Activated naive CD4-positive, alpha-beta T cell treated with anti-CD3 and anti-CD28 coated beads, Interleukin-2, amount 50 U/mL, for 24 hours (primary cell): ENCODE measurements around the gene MYO7A.

Source experiments
- H3K27ac Mint-ChIP-seq: one replicate; pipeline ENCODE4 v1.8.0; 2021; ENCODE audit warnings: mild to moderate bottlenecking, mixed read lengths
- H3K27me3 Mint-ChIP-seq: one replicate; pipeline ENCODE4 v1.8.0; 2021; ENCODE audit warnings: mixed read lengths
- H3K36me3 Mint-ChIP-seq: one replicate; pipeline ENCODE4 v1.8.0; 2021; ENCODE audit warnings: mixed read lengths
- H3K4me1 Mint-ChIP-seq: one replicate; pipeline ENCODE4 v1.8.0; 2021; ENCODE audit warnings: mixed read lengths
- H3K4me3 Mint-ChIP-seq: one replicate; pipeline ENCODE4 v1.8.0; 2021; ENCODE audit warnings: mild to moderate bottlenecking, mixed read lengths
- H3K9me3 Mint-ChIP-seq: one replicate; pipeline ENCODE4 v1.8.0; 2021; ENCODE audit warnings: mixed read lengths

Gene MYO7A

DNA sequence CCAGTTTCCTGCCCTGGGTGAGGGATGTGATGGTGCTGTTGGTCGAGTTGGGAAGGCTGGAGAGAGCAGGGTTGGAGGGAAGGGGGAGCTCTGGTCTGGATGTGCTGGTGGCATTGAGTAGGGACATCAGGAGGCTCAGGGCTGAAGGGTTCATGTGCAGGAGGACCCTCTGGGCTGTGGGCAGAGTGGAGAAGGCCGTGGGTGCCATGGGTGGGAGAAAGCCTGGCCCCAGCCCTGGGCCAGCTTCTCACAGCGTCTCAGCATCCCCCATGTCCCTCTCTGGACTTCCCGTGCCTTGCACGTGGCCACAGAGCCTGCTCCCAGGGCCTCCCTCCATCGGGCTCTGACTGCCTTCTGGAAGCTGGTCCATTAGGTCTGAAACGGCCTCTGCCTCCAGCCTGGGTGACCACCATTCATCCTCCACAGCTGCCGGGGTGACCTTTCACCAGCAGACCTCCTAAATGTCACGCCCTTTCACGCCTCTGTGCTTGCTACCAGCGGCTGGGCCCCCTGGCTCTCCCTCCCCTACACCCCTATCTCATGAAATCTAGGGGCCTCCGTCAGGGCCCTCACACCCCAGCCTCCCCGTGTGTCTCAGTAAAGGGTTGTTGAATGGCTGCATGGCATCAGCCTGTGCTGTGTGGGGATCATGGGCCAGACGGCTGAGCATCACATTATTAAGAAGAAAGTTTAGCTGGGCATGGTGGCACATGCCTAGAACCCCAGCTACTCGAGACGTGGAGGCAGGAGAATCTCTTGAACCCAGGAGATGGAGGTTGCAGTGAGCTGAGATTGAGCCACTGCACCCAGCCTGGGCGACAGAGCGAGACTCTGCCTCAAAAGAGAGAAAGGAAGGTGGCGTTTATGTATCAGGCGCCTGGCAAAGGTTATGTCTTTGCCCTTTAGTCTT lies 25.5 kb downstream of the MYO7A start:
- H3K9me3 Mint-ChIP-seq: no peaks in the 10 kb centered on the region
- H3K27me3 Mint-ChIP-seq: no peaks in the 10 kb centered on the region
- no peaks in the 10 kb centered on the region for H3K36me3 Mint-ChIP-seq
- H3K27ac Mint-ChIP-seq: no peak overlapping the region
- no peak overlapping the region for H3K4me3 Mint-ChIP-seq
- peaks cover 20% of the 10 kb centered on the region for H3K4me1 Mint-ChIP-seq

DNA sequence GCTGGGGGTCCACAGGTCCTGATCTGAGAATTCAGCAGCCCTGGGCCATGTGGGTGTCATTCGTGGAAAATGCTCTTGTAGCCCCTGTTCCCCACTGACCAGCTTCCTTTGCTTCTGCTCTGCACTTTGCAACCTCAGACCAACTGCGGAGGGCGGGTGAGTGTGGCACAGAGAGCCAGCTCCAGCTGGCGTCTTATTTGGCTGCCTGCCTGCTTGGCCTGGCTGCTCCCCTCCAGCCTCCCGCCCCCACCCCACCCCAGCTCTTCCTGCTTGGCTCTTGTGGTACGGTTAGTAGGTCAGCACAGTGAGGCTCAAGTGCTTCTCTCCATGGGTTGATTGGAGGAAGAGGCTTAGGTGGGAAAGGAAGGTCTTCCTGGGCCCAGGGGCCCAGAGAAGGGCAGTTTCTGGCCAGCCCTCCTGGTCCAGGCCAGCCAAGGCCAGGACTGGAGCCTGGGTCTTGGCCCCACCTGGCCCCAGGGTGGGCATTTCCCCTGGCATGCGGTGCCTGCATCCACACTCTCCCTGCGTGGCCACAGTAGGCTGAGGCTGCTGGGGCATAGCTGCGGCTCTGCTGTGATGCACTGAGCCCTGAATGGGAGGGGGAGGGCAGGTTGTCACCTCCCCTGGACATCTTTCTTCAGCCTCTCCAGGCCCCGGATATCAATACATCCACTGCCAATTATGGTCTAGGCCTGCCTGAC lies 26.5 kb downstream of the MYO7A start:
- Mint-ChIP-seq H3K27ac (no peak overlapping the region), H3K4me3 (no peak overlapping the region)

GRCh38 chr11:77155082-77155475 lies 27.0 kb downstream of the MYO7A start:
- Mint-ChIP-seq H3K4me1 (peaks cover 20% of the 10 kb centered on the region), H3K4me3 (no peak overlapping the region), H3K27ac (no peak overlapping the region), H3K9me3 (no peaks in the 10 kb centered on the region), H3K36me3 (no peaks in the 10 kb centered on the region), H3K27me3 (no peaks in the 10 kb centered on the region)

More for the DNA sequence above, 26.5 kb downstream of the MYO7A start:
- H3K27me3 Mint-ChIP-seq: no peaks in the 10 kb centered on the region
- H3K4me1 Mint-ChIP-seq: peaks cover 20% of the 10 kb centered on the region
- no peaks in the 10 kb centered on the region for H3K36me3 Mint-ChIP-seq
- H3K9me3 Mint-ChIP-seq: no peaks in the 10 kb centered on the region

- no peaks in the 10 kb centered on the region for H3K36me3 Mint-ChIP-seq
- H3K4me3 Mint-ChIP-seq: no peak overlapping the region
- H3K9me3 Mint-ChIP-seq: no peaks in the 10 kb centered on the region
- H3K27me3 Mint-ChIP-seq: no peaks in the 10 kb centered on the region
- H3K27ac Mint-ChIP-seq: no peak overlapping the region
- H3K4me1 Mint-ChIP-seq: peaks cover 20% of the 10 kb centered on the region
These were observed 27.6 kb downstream of the MYO7A start for GRCh38 chr11:77155556-77156130.

GRCh38 chr11:77156396-77157195 lies 28.6 kb downstream of the MYO7A start:
- H3K4me1 Mint-ChIP-seq: peaks cover 16% of the 10 kb centered on the region
- no peak overlapping the region for H3K27ac Mint-ChIP-seq
- H3K9me3 Mint-ChIP-seq: no peaks in the 10 kb centered on the region
- no peak overlapping the region for H3K4me3 Mint-ChIP-seq
- no peaks in the 10 kb centered on the region for H3K36me3 Mint-ChIP-seq
- no peaks in the 10 kb centered on the region for H3K27me3 Mint-ChIP-seq

DNA sequence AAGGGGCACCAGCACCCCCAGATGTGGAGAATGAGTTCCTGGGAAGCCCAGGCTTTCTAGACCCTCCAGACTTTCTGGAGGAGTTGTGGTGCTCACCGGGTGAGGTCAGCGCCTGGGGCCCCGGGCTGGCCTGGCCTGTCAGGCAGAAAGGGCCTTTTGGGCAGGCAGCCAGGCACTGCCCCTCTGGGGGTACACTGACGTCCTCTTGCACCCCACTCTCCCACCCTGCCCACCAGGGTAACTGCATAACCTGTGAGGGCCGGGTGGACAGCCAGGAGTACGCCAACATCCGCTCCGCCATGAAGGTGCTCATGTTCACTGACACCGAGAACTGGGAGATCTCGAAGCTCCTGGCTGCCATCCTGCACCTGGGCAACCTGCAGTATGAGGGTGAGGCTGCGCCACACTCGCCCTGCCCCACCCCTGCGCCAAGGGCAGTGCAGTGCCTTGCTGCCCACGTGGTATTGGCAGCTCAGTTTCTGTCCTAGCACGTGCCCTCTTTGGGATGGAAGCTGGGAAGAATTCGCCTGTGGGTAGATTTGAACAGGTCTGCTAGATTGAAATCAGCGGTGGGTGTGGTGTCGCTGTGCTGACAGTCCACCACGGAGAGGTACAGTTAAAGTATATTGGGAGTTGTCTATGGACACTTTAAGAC lies 30.1 kb downstream of the MYO7A start:
- Mint-ChIP-seq H3K4me1 (peaks cover under 1% of the 10 kb centered on the region), H3K27ac (no peak overlapping the region)

DNA sequence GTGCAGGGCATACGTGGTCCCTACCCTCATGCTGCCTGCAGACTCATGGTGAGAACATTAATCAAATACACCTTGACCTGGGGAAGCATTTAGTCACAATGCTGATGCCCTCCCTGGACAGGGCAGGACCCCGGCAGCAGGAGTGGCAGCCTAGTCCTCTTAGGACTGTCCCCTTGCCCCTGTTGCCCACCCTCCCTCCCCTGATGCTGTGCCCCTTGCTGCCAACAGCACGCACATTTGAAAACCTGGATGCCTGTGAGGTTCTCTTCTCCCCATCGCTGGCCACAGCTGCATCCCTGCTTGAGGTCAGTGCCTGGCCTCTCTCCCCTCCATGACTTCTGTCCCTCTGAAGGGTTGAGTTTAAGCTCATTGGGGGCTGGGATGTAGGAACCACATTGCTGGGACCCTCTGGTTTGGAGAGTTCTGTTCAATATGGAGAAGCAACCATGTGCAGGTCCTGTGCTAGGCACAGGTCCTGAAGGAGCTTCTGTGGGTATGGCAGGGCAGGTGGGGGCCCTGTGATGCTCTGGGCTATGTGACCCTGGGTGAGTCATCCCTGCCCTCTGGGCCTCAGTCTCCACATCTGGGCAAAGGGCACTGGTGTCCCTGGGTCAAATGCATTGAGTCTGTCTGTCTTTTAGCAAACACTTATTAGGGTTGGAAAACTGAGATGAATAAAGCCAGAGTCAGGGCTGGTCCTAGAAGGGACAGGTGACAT lies 31.3 kb downstream of the MYO7A start:
- Mint-ChIP-seq H3K4me1 (no peaks in the 10 kb centered on the region), H3K4me3 (no peak overlapping the region), H3K27ac (no peak overlapping the region), H3K36me3 (no peaks in the 10 kb centered on the region), H3K27me3 (no peaks in the 10 kb centered on the region), H3K9me3 (no peaks in the 10 kb centered on the region)

More for the DNA sequence above, 30.1 kb downstream of the MYO7A start:
- Mint-ChIP-seq H3K4me3 (no peak overlapping the region), H3K27me3 (no peaks in the 10 kb centered on the region), H3K9me3 (no peaks in the 10 kb centered on the region), H3K36me3 (no peaks in the 10 kb centered on the region)

- H3K4me1 Mint-ChIP-seq: no peaks in the 10 kb centered on the region
- H3K4me3 Mint-ChIP-seq: no peak overlapping the region
- H3K9me3 Mint-ChIP-seq: no peaks in the 10 kb centered on the region
- H3K36me3 Mint-ChIP-seq: no peaks in the 10 kb centered on the region
- H3K27ac Mint-ChIP-seq: no peak overlapping the region
- no peaks in the 10 kb centered on the region for H3K27me3 Mint-ChIP-seq
These were observed 32.0 kb downstream of the MYO7A start for GRCh38 chr11:77159937-77160495.

- Mint-ChIP-seq H3K27me3 (no peaks in the 10 kb centered on the region), H3K27ac (no peak overlapping the region), H3K4me1 (no peaks in the 10 kb centered on the region), H3K9me3 (no peaks in the 10 kb centered on the region), H3K36me3 (no peaks in the 10 kb centered on the region), H3K4me3 (no peak overlapping the region)
These were observed 35.2 kb downstream of the MYO7A start for GRCh38 chr11:77163271-77163670.

DNA sequence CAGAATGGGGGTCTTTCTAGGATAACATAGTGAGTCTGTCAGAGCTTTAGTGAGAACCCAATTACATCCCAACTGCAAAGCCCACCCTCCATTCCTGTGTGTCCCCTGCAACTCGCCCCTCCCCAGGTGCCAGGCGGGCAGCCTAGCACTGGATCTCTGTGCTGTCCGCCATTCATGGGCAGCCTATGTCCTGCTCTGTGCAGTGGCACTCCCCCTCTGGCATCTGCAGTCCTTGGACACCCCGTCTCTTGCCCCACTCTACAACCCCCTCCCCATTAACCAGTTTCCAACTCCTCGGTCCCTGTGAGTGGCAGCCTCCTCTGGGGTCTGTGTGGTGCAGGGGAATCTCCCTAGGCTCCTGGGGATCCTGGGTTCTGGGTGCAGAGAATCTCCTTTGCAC lies 37.0 kb downstream of the MYO7A start:
- H3K4me1 Mint-ChIP-seq: no peaks in the 10 kb centered on the region
- no peak overlapping the region for H3K4me3 Mint-ChIP-seq
- no peaks in the 10 kb centered on the region for H3K9me3 Mint-ChIP-seq
- H3K27me3 Mint-ChIP-seq: no peaks in the 10 kb centered on the region
- H3K36me3 Mint-ChIP-seq: no peaks in the 10 kb centered on the region
- H3K27ac Mint-ChIP-seq: no peak overlapping the region

DNA sequence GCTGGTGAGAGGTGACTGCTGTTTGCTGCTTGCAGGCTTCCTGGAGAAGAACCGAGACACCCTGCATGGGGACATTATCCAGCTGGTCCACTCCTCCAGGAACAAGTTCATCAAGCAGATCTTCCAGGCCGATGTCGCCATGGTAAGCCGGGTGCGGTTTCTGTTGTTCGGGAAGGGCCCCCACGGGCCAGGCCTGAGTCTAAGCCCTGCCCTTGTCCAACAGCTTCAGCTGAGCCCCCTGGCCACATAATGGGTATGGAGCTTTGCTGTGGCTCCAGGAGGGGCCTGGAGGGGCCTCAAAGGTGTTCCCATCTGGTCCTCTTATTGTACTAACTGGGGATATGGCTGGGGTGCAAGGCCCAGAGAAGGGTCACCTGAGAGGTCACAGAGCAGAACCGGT lies 38.0 kb downstream of the MYO7A start:
- H3K4me1 Mint-ChIP-seq: no peaks in the 10 kb centered on the region
- no peak overlapping the region for H3K27ac Mint-ChIP-seq
- no peaks in the 10 kb centered on the region for H3K36me3 Mint-ChIP-seq
- no peak overlapping the region for H3K4me3 Mint-ChIP-seq
- no peaks in the 10 kb centered on the region for H3K9me3 Mint-ChIP-seq
- no peaks in the 10 kb centered on the region for H3K27me3 Mint-ChIP-seq

DNA sequence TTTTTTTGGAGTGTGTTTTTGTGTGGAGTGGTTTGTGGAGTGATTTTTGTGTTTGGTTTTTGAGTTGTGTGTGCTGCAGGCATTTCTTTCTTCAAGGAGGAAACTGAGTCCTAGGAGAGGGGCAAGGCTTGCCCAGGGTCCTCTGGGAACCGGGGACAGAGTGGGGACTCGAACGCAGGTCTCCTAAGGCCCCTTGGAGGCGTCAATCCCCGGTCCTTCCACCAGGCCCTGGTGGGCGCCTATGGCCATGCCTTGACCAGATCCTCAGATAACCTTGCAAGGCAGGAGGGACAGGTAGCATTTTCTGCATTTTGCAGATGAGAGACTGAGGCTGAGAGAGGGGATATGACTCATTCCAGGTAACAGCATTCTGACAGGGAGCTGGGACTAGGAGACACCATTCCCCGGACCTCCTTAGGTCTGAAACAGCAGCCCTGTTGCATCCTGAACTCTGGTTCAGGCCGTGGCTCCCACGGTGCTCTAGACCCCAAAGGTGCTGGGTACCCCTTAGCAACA lies 39.1 kb downstream of the MYO7A start:
- Mint-ChIP-seq H3K9me3 (no peaks in the 10 kb centered on the region), H3K4me1 (no peaks in the 10 kb centered on the region), H3K27ac (no peak overlapping the region), H3K36me3 (no peaks in the 10 kb centered on the region), H3K4me3 (no peak overlapping the region), H3K27me3 (no peaks in the 10 kb centered on the region)

DNA sequence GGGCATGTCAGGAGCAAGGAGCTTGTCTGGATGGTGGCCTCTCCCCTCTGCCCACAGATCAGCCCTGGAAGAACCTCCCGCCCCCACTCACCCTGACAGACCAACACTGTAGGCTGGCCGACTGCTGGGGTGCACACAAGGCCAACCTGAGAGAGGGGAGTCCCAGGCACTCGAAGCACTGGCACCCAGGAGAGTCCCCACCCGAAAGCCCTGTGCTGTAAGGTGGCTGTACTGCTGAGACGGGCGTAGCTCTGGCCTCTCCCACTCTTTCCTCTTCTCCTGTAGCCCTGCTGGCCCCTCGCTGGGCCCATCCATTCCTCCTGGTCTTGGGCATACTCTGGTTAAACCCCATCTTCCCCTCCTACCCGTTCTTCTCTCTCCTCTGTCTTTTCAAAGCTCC lies 39.7 kb downstream of the MYO7A start:
- H3K9me3 Mint-ChIP-seq: no peaks in the 10 kb centered on the region
- H3K36me3 Mint-ChIP-seq: no peaks in the 10 kb centered on the region
- H3K4me1 Mint-ChIP-seq: no peaks in the 10 kb centered on the region
- H3K27ac Mint-ChIP-seq: no peak overlapping the region
- no peaks in the 10 kb centered on the region for H3K27me3 Mint-ChIP-seq
- no peak overlapping the region for H3K4me3 Mint-ChIP-seq

GRCh38 chr11:77170107-77170506 lies 42.1 kb downstream of the MYO7A start:
- no peak overlapping the region for H3K27ac Mint-ChIP-seq
- no peaks in the 10 kb centered on the region for H3K4me1 Mint-ChIP-seq
- H3K27me3 Mint-ChIP-seq: no peaks in the 10 kb centered on the region
- H3K36me3 Mint-ChIP-seq: no peaks in the 10 kb centered on the region
- H3K9me3 Mint-ChIP-seq: no peaks in the 10 kb centered on the region
- no peak overlapping the region for H3K4me3 Mint-ChIP-seq
